ENCODE data around the gene NQO2. TPM values are rescaled to one million over a fixed set of nuclear protein-coding genes. Genes with fewer than 3 reads are reported as not detected.

The NQO2 gene
- polyA plus RNA-seq, 1 donor: 67.3 TPM

Other genes with a start within 250 kb of the NQO2 start
- gene MYLK4, start 249.0 kb upstream of the NQO2 start, polyA plus RNA-seq (ENCODE audit: insufficient read length): 1.8 TPM
- gene WRNIP1, start 234.5 kb upstream of the NQO2 start, polyA plus RNA-seq (ENCODE audit: insufficient read length): 51.9 TPM
- 19.3 TPM for gene SERPINB1, start 158.0 kb upstream of the NQO2 start, polyA plus RNA-seq (ENCODE audit: insufficient read length)
- gene SERPINB9, start 96.6 kb upstream of the NQO2 start, polyA plus RNA-seq (ENCODE audit: insufficient read length): 13.2 TPM
- 89.2 TPM for gene SERPINB6, start 28.3 kb upstream of the NQO2 start, polyA plus RNA-seq (ENCODE audit: insufficient read length)
- gene RIPK1, start 68.6 kb downstream of the NQO2 start, polyA plus RNA-seq (ENCODE audit: insufficient read length): 31.3 TPM
- 62.1 TPM for gene BPHL, start 118.8 kb downstream of the NQO2 start, polyA plus RNA-seq (ENCODE audit: insufficient read length)
- gene TUBB2A, start 157.7 kb downstream of the NQO2 start, polyA plus RNA-seq (ENCODE audit: insufficient read length): 45.8 TPM
- gene TUBB2B, start 227.8 kb downstream of the NQO2 start, polyA plus RNA-seq (ENCODE audit: insufficient read length): 104 TPM